Femur (tissue), 1 donor: ENCODE results near the gene IFNA21.
"Not testable (repeated sequence)": the region's sequence is repeated elsewhere in the genome, so short reads cannot be mapped to it uniquely, and the experiment has no call there.

Source experiments
- DNase-seq: peaks from one replicate; pipeline ENCODE4 v3.0.0-alpha.2; 2017

The IFNA21 gene

GRCh38 chr9:21166560-21166959, at the start of gene IFNA21:
Gene IFNA21, minus strand, starts transcription at chr9:21166660. Its CDS starts 48 bp downstream, at chr9:21166612.
- not testable (repeated sequence) for DNase-seq

GRCh38 chr9:21213411-21214326, 47.2 kb upstream of the IFNA21 start:
- DNase-seq = not testable (repeated sequence)

GRCh38 chr9:21212160-21212559, 45.7 kb upstream of the IFNA21 start:
- DNase-seq = not testable (repeated sequence)

- not testable (repeated sequence) for DNase-seq
These were observed 44.3 kb upstream of the IFNA21 start for GRCh38 chr9:21210782-21211181.

- no peak for DNase-seq
These were observed 43.9 kb upstream of the IFNA21 start for GRCh38 chr9:21210311-21210710.

GRCh38 chr9:21207043-21207442, 40.6 kb upstream of the IFNA21 start, which contains the start of gene IFNA10:
Gene IFNA10, minus strand, starts transcription at chr9:21207143. Its CDS starts 46 bp downstream, at chr9:21207097.
- DNase-seq = not testable (repeated sequence)

- DNase-seq = no peak
These were observed 38.7 kb upstream of the IFNA21 start for GRCh38 chr9:21205204-21205603.

- DNase-seq = not testable (repeated sequence)
These were observed 35.6 kb upstream of the IFNA21 start, which contains the start of gene IFNA7 for GRCh38 chr9:21202105-21202504. Gene IFNA7, minus strand, starts transcription at chr9:21202205. Its CDS starts 40 bp downstream, at chr9:21202165.

- DNase-seq = not testable (repeated sequence)
These were observed 28.7 kb upstream of the IFNA21 start for GRCh38 chr9:21194867-21195776.

GRCh38 chr9:21187487-21187886, 21.0 kb upstream of the IFNA21 start, which contains the start of gene IFNA4:
Gene IFNA4, minus strand, starts transcription at chr9:21187587. Its CDS starts 56 bp downstream, at chr9:21187531.
- not testable (repeated sequence) for DNase-seq

- DNase-seq = not testable (repeated sequence)
These were observed 16.6 kb upstream of the IFNA21 start for GRCh38 chr9:21182810-21183736.

GRCh38 chr9:21174671-21175070, 8.2 kb upstream of the IFNA21 start:
- no peak for DNase-seq

GRCh38 chr9:21172156-21172555, 5.7 kb upstream of the IFNA21 start:
- DNase-seq = no peak

- DNase-seq = no peak
These were observed 4.9 kb upstream of the IFNA21 start for GRCh38 chr9:21171351-21171750.

- DNase-seq = no peak
These were observed 944 bp downstream of the IFNA21 start for GRCh38 chr9:21165516-21165915.

- DNase-seq = no peak
These were observed 6.3 kb downstream of the IFNA21 start for GRCh38 chr9:21160178-21160577.

GRCh38 chr9:21155501-21155900, 11.0 kb downstream of the IFNA21 start:
- DNase-seq = no peak

- peak; percentile 25 for DNase-seq
These were observed 12.3 kb downstream of the IFNA21 start for GRCh38 chr9:21154018-21154608.

- DNase-seq = no peak
These were observed 13.0 kb downstream of the IFNA21 start for GRCh38 chr9:21153336-21154017.

- DNase-seq = no peak
These were observed 21.9 kb downstream of the IFNA21 start for GRCh38 chr9:21144603-21145002.

GRCh38 chr9:21141427-21141882, 25.0 kb downstream of the IFNA21 start, which contains the start of gene IFNW1:
Gene IFNW1, minus strand, starts transcription at chr9:21141832. Its CDS starts 262 bp downstream, at chr9:21141570.
- DNase-seq = no peak
